HCT116 (cell line): ENCODE measurements around the gene CAVIN1. TPM values are rescaled to one million over a fixed set of nuclear protein-coding genes. Genes with fewer than 3 reads are reported as not detected.

Experiments used
- ATAC-seq: fragments of 200-7000 bp; cut with Tn5 transposase; 2 replicates; pipeline ENCODE4 v1.9.1; 2020; ENCODE audit warnings: mild to moderate bottlenecking, moderate library complexity
- BruUV-seq: library from RNA; stranded (reverse); fragments of 400-500 nt; replicated peaks from 2 replicates; lab custom pipeline; 2021; lab: Mats Ljungman, UMichigan
- CTCF ChIA-PET: fragments of 300-600 bp; sonication (Branson Sonifier 250); formaldehyde crosslinking; loops from one replicate; lab custom pipeline; 2021; ENCODE audit warnings: antibody characterized with exemption; lab: Charles Lee
- POLR2A ChIA-PET: fragments of 300-600, 350-600 bp; sonication (Branson Sonifier 250); formaldehyde crosslinking; loops from one replicate; lab custom pipeline; 2021; ENCODE audit warnings: antibody characterized with exemption; lab: Charles Lee
- RAD21 ChIA-PET, 2 experiments: fragments of 300-600 bp; sonication (Branson Sonifier 250); formaldehyde crosslinking; loops; one replicate each; lab custom pipeline; 2023; ENCODE audit warnings: low total read pairs in 2 of 2; ENCODE audit not compliant: uncharacterized antibody in 2 of 2, unreplicated experiment in 2 of 2, low non-redundant PET in 1 of 2; lab: Charles Lee
- DNase-seq: peaks from one replicate; pipeline ENCODE4 v3.0.0-alpha.2; 2010; ENCODE audit warnings: low read depth, low spot score
- H2AFZ ChIP-seq: fragments of 200-600 bp; shearing (Covaris generic), sonication (generic); 2 replicates; pipeline ENCODE4 v1.6.1; 2017; ENCODE audit warnings: low read depth, mixed run types, mixed read lengths, antibody characterized with exemption, low read length; ENCODE audit not compliant: poor library complexity, severe bottlenecking
- H3K27ac ChIP-seq: 2 replicates; pipeline ENCODE4 v1.5.1; 2012; ENCODE audit warnings: low read depth, low read length
- H3K27me3 ChIP-seq: fragments of 200-600 bp; sonication (generic); 2 replicates; pipeline ENCODE4 v1.6.1; 2016; ENCODE audit warnings: mixed run types, low read length, mixed read lengths; ENCODE audit not compliant: insufficient read depth
- H3K36me3 ChIP-seq, 2 experiments: fragments of 200-500 bp in 1 of 2; fragments of 200-600 bp in 1 of 2; sonication (Bioruptor generic) in 1 of 2; sonication (generic) in 1 of 2; 2 replicates each; pipeline versions ENCODE4 v1.5.1 to v1.6.1; 2014 to 2016; ENCODE audit warnings: low read length in 2 of 2, inconsistent platforms in 1 of 2, mixed read lengths in 1 of 2, mixed run types in 1 of 2; ENCODE audit not compliant: insufficient read depth in 2 of 2, control insufficient read depth in 1 of 2
- H3K4me1 ChIP-seq, 2 experiments: fragments of 200-600 bp in 1 of 2; sonication (generic) in 1 of 2; 2 replicates each; pipeline versions ENCODE4 v1.5.1 to v1.6.1; 2012 to 2017; ENCODE audit warnings: low read length in 2 of 2, inconsistent platforms in 1 of 2, mild to moderate bottlenecking in 1 of 2, mixed read lengths in 1 of 2, mixed run types in 1 of 2, moderate library complexity in 1 of 2; ENCODE audit not compliant: insufficient read depth in 2 of 2, control insufficient read depth in 1 of 2
- H3K4me2 ChIP-seq: fragments of 200-600 bp; sonication (generic); 2 replicates; pipeline ENCODE4 v1.6.1; 2017; ENCODE audit warnings: mixed run types, low read length, mixed read lengths
- H3K4me3 ChIP-seq, 2 experiments: fragments of 200-600 bp in 1 of 2; sonication (generic) in 1 of 2; replicated peaks in 1 of 2; 2 replicates each; pipeline ENCODE4 v1.5.1; 2011 to 2016; ENCODE audit warnings: low read length in 2 of 2, control low read depth in 1 of 2, low read depth in 1 of 2, mild to moderate bottlenecking in 1 of 2, mixed read lengths in 1 of 2, mixed run types in 1 of 2
- H3K79me2 ChIP-seq: fragments of 200-600 bp; sonication (generic); 2 replicates; pipeline ENCODE4 v1.6.1; 2017; ENCODE audit warnings: mild to moderate bottlenecking, mixed run types, low read length, moderate library complexity, mixed read lengths; ENCODE audit not compliant: insufficient read depth
- H3K9ac ChIP-seq: fragments of 200-600 bp; sonication (generic); 2 replicates; pipeline ENCODE4 v1.6.1; 2016; ENCODE audit warnings: low read length, mixed read lengths
- H3K9me2 ChIP-seq: fragments of 200-600 bp; sonication (generic), shearing (Covaris generic); 2 replicates; pipeline ENCODE4 v1.6.1; 2017; ENCODE audit warnings: mixed run types, mild to moderate bottlenecking, moderate library complexity; ENCODE audit not compliant: insufficient read depth
- H3K9me3 ChIP-seq, 2 experiments: fragments of 200-500 bp in 1 of 2; fragments of 200-600 bp in 1 of 2; sonication (Bioruptor generic) in 1 of 2; sonication (generic) in 1 of 2; 2 replicates each; pipeline ENCODE4 v1.6.1; 2014 to 2017; ENCODE audit warnings: low read length in 2 of 2, mixed read lengths in 2 of 2, inconsistent platforms in 1 of 2, low read depth in 1 of 2, mild to moderate bottlenecking in 1 of 2, mixed run types in 1 of 2, moderate library complexity in 1 of 2; ENCODE audit not compliant: control insufficient read depth in 1 of 2, insufficient read depth in 1 of 2
- H4K20me1 ChIP-seq: fragments of 200-600 bp; sonication (generic), shearing (Covaris generic); 2 replicates; pipeline ENCODE4 v1.6.1; 2017; ENCODE audit warnings: mixed run types, mild to moderate bottlenecking, moderate library complexity; ENCODE audit not compliant: insufficient read depth
- ATF3 ChIP-seq: IDR thresholded peaks from 2 replicates; pipeline ENCODE4 v1.6.1; 2012
- CTCF ChIP-seq, 3 experiments: fragments of 200-600 bp in 1 of 3; sonication (generic) in 1 of 3; IDR thresholded peaks in 2 of 3; conservative IDR thresholded peaks in 1 of 3; 2 replicates each; pipeline ENCODE4 v1.5.1; 2012 to 2017; ENCODE audit warnings: low read depth in 2 of 3, low read length in 2 of 3, antibody characterized with exemption in 1 of 3, borderline replicate concordance in 1 of 3, control low read depth in 1 of 3, mild to moderate bottlenecking in 1 of 3, mixed read lengths in 1 of 3, mixed run types in 1 of 3, moderate library complexity in 1 of 3; ENCODE audit not compliant: insufficient read depth in 1 of 3
- EGR1 ChIP-seq: IDR thresholded peaks from 2 replicates; pipeline ENCODE4 v1.6.1; 2012; ENCODE audit warnings: low read depth
- POLR2AphosphoS5 ChIP-seq: IDR thresholded peaks from 2 replicates; pipeline ENCODE4 v1.6.1; 2011; ENCODE audit warnings: mild to moderate bottlenecking, low read depth, low read length, moderate library complexity
- RAD21 ChIP-seq: IDR thresholded peaks from 2 replicates; pipeline ENCODE4 v1.6.1; 2012; ENCODE audit warnings: low read depth, mild to moderate bottlenecking
- SP1 ChIP-seq: IDR thresholded peaks from 2 replicates; pipeline ENCODE4 v1.6.1; 2012; ENCODE audit warnings: low read depth
- SRF ChIP-seq: IDR thresholded peaks from 2 replicates; pipeline ENCODE4 v1.6.1; 2012; ENCODE audit warnings: low read depth
- TCF7L2 ChIP-seq: IDR thresholded peaks from 2 replicates; pipeline ENCODE4 v1.7.0; 2011; ENCODE audit warnings: borderline replicate concordance, inconsistent platforms; ENCODE audit not compliant: insufficient read depth, insufficient read length; ENCODE audit errors: extremely low read depth
- ZFX ChIP-seq: fragments of 450-650 bp; IDR thresholded peaks from 2 replicates; pipeline ENCODE4 v1.6.1; 2017
- intact Hi-C: fragments of 100-400 bp; cut with micrococcal nuclease; formaldehyde crosslinking; loops from 2 replicates; pipeline ENCODE4 v1.10.0; 2022
- total RNA-seq: library from RNA; stranded (reverse); gene quantifications from one replicate; pipeline ENCODE4 v1.2.1, GENCODE V29; 2021; ENCODE audit not compliant: unreplicated experiment

The CAVIN1 gene
- total RNA-seq, 1 experiment from 2014 or later: 79.7 TPM

DNA sequence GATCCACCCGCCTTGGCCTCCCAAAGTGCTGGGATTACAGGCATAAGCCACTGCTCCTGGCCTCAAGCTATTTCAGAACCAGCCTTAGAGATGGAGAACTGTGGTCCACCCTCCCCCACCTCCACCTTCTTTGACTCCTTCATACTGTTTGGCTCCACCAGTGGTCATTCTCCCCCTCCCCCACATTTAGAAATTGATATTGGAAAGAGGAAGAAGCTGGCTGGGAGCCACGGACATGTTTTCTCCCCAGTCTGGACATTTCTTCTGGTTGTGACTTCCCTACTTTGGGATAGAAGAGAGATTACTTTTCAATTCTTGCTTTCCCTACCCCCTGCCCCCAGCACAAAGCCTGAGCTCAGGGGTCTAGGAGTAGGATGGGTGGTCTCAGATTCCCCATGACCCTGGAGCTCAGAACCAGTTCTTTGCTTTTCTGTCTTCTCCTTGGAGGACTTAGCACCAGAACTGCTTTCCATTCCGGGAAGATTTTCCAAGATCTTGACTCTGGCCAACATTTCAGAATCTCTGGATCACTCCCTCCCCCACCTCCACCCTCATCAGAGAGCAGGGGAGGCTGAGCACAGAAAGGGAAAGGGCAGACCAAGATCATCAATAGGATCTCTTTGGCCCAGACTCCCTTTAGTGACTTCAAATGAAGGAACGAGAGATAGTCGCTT, 16.3 kb downstream of the CAVIN1 start:
- ChIA-PET POLR2A (interaction anchor here (1.3 to 7.9 kb wide), 3 partner anchors 15 to 18 kb away, joined by 3 to 88 read pairs (median 7); partner anchors contain the start of genes CAVIN1 and STAT3), RAD21 (interaction anchor here (1.2 to 1.8 kb wide), 2 partner anchors 82 to 121 kb away, joined by 5 to 6 read pairs; no protein-coding TSS in a partner anchor), CTCF (interaction anchor here (1.0 to 2.9 kb wide), 16 partner anchors 14 to 225 kb away, joined by 3 to 20 read pairs (median 4); partner anchors contain the start of genes CAVIN1, KCNH4, NAGLU and STAT3)
- no peak for DNase-seq
- H3K4me1 ChIP-seq: peaks cover 44 to 69% of the 10 kb centered on the region in 2 experiments
- peaks cover 71% of the 10 kb centered on the region for H3K79me2 ChIP-seq
- no peak for ATAC-seq
- no peaks in the 10 kb centered on the region for H3K27me3 ChIP-seq
- no peaks in the 10 kb centered on the region for H3K9me3 ChIP-seq
- H3K9me2 ChIP-seq: no peaks in the 10 kb centered on the region
- no peak overlapping the region for H3K9ac ChIP-seq
- peak overlapping the region; percentile 3; the same call in 1 of the 2 replicates for H3K27ac ChIP-seq
- BruUV-seq: no TSS peak
- H3K4me2 ChIP-seq: peak overlapping the region; percentile 23; the same call in 1 of the 2 replicates
- H3K36me3 ChIP-seq: peaks cover 4 to 19% of the 10 kb centered on the region in 2 experiments; a peak in 2 of 4 replicates
- TF ChIP-seq SP1: no peak
- TF ChIP-seq ATF3: no peak
- no peak for TF ChIP-seq SRF
- no peak for TF ChIP-seq TCF7L2
- no peak overlapping the region for H2AFZ ChIP-seq
- intact Hi-C loops: loop anchor here (1.0 to 5.0 kb wide), 2 partner anchors 83 to 111 kb away; no protein-coding TSS in a partner anchor
- H3K4me3 ChIP-seq: no peak overlapping the region
- H4K20me1 ChIP-seq: peaks cover 6% of the 10 kb centered on the region; the same call in 1 of the 2 replicates

DNA sequence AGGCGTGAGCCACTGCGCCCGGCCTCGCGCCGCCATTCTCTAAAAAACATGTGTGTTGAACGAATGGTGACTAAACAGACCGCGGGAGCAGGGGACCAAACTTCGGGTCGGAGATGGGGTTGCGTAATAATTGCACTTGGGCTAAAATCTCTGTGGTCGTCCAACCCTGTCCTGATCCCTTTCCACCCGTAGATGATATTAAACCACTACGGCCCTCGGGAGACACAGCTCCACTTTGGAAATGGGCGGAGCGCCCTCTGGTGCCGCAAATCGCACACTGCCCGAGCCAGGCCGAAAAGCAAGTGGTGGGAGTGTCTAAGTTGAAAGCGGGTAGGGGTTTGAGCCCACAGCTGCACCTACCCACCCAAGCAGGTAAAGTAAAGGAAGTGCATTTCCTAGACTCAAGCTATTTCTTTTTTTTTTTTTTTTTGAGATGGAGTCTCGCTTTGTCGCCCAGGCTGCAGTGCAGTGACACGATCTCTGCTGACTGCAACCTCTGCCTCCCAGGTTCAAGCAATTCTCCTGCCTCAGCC, 17.0 kb downstream of the CAVIN1 start:
- DNase-seq: no peak
- H4K20me1 ChIP-seq: peaks cover 6% of the 10 kb centered on the region; the same call in 1 of the 2 replicates
- H3K4me1 ChIP-seq: peaks cover 39 to 68% of the 10 kb centered on the region in 2 experiments
- BruUV-seq: no TSS peak
- no peak overlapping the region for H3K27ac ChIP-seq
- H3K27me3 ChIP-seq: no peaks in the 10 kb centered on the region
- no peak overlapping the region for H3K4me3 ChIP-seq
- peak; percentile 85 to 95 (median 91) for TF ChIP-seq CTCF (IDR thresholded peaks at IDR 0.05 in 2 of 3, conservative IDR thresholded peaks at IDR 0.05 in 1 of 3; ENCODE audit: borderline replicate concordance in 1 of 3, insufficient read depth in 1 of 3, low read depth in 2 of 3, low read length in 2 of 3)
- TF ChIP-seq POLR2AphosphoS5: no peak
- TF ChIP-seq ATF3: no peak
- TF ChIP-seq ZFX: no peak
- TF ChIP-seq RAD21: peak; percentile 95
- no peak for TF ChIP-seq EGR1
- ChIA-PET RAD21 (interaction anchor here (0.7 to 1.8 kb wide), 7 partner anchors 18 to 184 kb away, joined by 3 to 6 read pairs (median 3); partner anchors contain the start of gene STAT3 (in 2 of the 2)), POLR2A (interaction anchor here (1.6 to 7.9 kb wide), 2 partner anchors 16 to 17 kb away, joined by 7 to 88 read pairs; partner anchors contain the start of genes CAVIN1 and STAT3), CTCF (interaction anchor here (0.6 to 2.9 kb wide), 18 partner anchors 9 to 285 kb away, joined by 3 to 20 read pairs (median 4); partner anchors contain the start of genes CAVIN1, KAT2A, KCNH4 and NAGLU)
- intact Hi-C loops: loop anchor here (1.0 to 5.0 kb wide), 2 partner anchors 83 to 111 kb away; no protein-coding TSS in a partner anchor
- H3K9me3 ChIP-seq: no peaks in the 10 kb centered on the region
- peaks cover 64% of the 10 kb centered on the region for H3K79me2 ChIP-seq
- no peak overlapping the region for H3K4me2 ChIP-seq
- peaks cover 4 to 17% of the 10 kb centered on the region in 2 experiments; a peak in 2 of 4 replicates for H3K36me3 ChIP-seq
- no peak overlapping the region for H2AFZ ChIP-seq
- H3K9ac ChIP-seq: no peak overlapping the region
- no peaks in the 10 kb centered on the region for H3K9me2 ChIP-seq
- peak; percentile 66 for ATAC-seq
